Upper lobe of left lung (tissue), 4 donors: ENCODE measurements around the gene CBX8.

Source experiments
- CTCF ChIP-seq, 6 experiments: fragments of 450-650 bp in 4 of 6; fragments of 200-600 bp in 2 of 6; sonication (generic) in 2 of 6; IDR thresholded peaks; one replicate each; pipeline ENCODE4 v1.5.1; 2016 to 2019; ENCODE audit warnings: antibody characterized with exemption in 6 of 6
- EP300 ChIP-seq, 4 donors: sonication (generic); formaldehyde crosslinking; IDR thresholded peaks; one replicate each; pipeline ENCODE4 v1.5.1; 2017; ENCODE audit warnings: antibody characterized with exemption in 4 of 4, control low read depth in 2 of 4
- POLR2A ChIP-seq, 4 donors: fragments of 450-650 bp; IDR thresholded peaks; one replicate each; pipeline ENCODE4 v1.5.1; 2016 to 2017; ENCODE audit warnings: antibody characterized with exemption in 4 of 4, mild to moderate bottlenecking in 2 of 4
- POLR2AphosphoS5 ChIP-seq, 2 donors: sonication (generic); formaldehyde crosslinking; IDR thresholded peaks; one replicate each; pipeline ENCODE4 v1.5.1; 2017; ENCODE audit warnings: antibody characterized with exemption in 2 of 2

GRCh38 chr17:79814127-79814973 is 17.5 kb upstream of the CBX8 start:
- TF ChIP-seq CTCF (IDR thresholded peaks at IDR 0.05) (no peak), EP300 (IDR thresholded peaks at IDR 0.05) (no peak), POLR2A (IDR thresholded peaks at IDR 0.05) (no peak), POLR2AphosphoS5 (IDR thresholded peaks at IDR 0.05) (no peak)
